Measurements from ENCODE around the gene KMO.
A peak's percentile ranks its signal among the peaks of the same experiment; 100 is the strongest.

The KMO gene

DNA sequence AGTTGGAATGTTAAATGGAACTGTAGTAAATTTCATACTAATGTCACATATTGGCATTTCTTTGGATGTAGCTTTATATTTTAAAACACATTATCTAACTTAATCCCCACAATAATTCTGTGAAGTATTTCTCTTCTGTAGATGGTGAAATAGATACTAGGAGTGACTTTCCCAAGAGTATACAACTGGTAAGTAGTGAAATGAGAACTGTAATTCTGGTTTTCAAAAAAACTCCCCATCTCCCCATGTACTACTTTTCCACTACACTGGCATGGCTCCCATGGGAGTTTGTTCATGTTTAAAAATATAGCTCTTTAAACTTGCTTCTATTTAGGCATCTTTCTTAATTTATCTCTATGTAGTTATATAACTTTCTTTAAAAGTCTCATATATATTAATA lies 97.8 kb downstream of the KMO start:
- DNase-seq (ENCODE audit: low spot score): no peak

DNA sequence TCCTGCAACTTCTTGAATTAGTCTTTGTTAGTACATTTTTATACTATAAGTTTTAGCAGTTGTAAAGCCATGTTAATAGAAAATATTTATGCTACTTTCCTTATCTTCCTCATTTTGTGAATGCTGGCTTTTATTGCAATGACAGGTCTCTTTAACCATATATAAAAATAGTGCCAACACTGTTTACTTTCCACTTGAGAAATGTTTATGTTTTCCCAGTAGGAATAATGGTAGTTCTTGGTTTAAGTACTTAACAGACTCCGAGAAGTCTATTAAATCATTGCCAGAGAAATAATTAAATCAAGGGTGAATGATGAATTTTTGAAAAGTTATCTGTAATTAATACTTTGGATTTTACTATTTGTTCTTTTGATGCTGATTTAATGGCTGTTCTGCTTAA lies 98.3 kb downstream of the KMO start:
- DNase-seq (ENCODE audit: low spot score): no peak

DNA sequence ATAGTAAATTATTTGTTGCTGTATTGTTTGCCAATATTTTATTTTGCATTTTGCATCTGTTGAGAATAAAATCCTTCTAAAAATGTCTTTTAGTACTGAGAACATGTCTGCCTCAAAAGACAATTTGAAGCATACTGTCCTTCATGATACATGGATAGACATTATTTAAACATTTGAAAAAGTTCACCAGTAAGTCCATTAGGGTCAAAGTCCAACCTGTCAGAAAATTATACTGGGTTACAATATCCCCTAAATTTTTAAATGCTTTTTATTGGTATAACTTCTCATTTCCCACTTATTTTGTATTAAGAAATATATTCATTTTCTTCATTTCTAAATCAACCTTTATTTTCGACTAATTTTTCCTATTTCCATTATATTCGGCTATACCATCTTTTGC lies 98.7 kb downstream of the KMO start:
- DNase-seq (ENCODE audit: low spot score): no peak

DNA sequence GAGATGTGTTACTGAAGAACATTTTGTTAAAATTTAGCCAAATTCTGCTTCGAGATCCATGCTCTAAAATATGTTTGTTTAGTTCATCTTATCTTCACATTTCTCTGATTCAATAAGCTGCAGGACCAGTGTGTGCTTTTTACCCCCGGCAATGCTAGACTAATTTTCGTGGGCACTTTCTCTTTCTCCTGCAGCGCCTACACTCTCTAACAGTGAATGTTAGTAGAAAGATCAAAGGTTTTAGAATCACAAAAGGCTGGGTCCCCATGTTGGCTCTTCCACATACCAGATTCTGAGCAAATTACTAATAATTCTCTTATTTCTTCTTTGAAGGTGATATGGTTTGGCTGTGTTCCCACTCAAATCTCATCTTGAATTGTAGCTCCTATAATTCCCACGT lies 99.5 kb downstream of the KMO start:
- no peak for DNase-seq (ENCODE audit: low spot score)

DNA sequence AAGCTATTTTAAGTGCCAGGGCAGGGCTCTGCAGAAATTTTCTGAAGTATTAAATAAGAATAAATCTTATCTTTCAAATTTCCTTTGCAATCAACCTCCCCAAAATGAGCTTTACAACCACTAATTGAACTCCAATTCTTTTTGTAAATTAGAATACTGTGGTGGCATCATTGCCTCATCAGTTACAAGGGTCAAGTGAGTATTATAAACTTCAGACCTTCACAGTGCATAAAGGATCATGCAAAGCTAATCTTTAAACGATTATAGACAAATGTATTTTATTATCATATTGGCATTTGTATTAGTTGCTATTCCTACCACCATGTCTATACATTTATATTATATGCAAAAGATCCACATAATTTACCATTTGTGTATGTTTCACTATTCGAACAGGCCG lies 100.8 kb downstream of the KMO start:
- no peak for DNase-seq (ENCODE audit: low spot score)

DNA sequence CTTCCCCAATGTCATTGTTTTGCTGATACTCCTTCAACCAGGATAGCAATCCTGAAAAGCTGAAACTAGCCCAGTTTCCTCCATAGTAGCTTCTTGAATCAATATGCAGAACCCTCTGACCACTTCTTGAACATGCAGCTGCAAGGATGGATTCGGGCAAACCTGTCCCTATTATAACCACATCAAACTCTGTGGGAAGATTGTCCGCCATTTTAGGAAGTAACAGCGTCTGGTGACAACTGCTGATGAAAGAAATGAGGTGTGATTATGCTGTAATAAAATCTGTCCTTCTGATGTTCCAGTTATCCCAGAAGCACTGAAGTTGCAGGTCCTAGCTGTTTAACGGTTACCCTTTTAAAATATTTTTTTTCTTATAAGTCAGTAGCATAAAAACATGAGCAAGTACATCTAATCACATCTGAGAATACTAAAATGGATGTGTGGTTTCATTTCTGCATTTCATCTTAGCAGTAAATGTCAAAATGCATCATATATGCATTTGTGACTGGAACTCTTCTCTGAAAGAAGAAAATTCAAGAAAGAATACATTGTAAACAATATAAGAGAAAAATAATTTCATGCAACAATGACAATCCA lies 103.5 kb downstream of the KMO start:
- DNase-seq (ENCODE audit: low spot score): no peak

DNA sequence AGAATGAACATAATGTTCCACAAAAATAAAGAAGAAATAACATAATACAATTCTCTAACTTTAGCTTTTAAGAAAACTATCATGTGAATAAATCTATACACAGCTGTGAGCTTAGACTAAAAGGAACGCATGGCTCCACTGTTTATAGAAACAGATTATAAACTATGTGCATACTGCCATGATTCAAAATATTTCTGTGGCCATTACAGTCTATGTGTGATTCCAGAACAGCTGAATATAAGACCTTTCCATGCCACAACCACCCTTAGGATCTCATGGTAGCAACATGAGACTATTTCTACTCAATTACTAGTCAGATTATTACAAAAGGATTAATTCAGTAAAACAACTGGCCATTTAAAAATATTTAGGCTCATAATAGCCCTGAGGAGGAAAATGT lies 104.1 kb downstream of the KMO start:
- DNase-seq (ENCODE audit: low spot score): no peak

DNA sequence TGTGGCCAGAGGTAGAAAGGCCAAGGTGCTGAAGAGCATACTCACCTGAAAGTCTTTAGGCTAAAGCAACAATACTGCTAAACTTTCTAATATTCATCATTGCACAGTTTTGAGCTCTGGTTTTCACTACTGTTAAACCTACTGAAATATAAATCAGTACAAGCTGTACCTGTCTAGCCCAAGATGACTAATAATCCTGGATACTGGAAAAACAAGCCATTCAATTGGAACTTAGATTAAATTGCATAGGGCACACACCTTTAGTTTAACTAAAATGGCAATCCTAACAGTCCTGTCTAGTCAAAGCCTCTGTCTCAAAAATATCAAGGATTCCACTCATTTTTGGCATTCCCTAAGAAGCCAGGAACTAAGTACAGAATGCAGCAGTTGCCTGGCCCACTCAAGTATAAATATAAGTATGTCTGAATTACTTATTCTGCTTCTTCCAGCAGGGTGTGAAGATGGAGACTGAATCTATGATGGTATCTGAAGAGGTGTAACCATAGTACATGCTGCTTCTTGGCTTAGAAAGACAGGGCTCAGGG lies 104.9 kb downstream of the KMO start:
- DNase-seq (ENCODE audit: low spot score): no peak

DNA sequence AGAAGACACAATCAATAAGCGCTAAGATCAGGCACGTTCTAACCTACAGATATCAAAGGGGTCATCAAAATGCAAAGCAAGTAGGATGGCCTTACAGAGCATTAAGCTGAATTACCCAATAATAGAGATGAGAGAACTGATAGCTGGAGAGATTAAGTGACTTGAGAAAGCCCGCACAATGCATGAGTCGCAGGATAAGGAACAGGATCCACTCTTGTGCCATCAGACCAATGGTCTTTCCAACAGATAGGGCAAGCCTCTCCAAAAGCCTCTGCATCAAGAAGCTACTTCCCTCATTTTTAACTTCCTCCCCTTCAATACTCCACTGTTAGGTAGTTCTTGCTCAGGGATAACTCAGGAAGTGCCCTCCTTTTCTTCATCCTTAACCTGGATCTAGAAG lies 105.4 kb downstream of the KMO start:
- no peak for DNase-seq (ENCODE audit: low spot score)

DNA sequence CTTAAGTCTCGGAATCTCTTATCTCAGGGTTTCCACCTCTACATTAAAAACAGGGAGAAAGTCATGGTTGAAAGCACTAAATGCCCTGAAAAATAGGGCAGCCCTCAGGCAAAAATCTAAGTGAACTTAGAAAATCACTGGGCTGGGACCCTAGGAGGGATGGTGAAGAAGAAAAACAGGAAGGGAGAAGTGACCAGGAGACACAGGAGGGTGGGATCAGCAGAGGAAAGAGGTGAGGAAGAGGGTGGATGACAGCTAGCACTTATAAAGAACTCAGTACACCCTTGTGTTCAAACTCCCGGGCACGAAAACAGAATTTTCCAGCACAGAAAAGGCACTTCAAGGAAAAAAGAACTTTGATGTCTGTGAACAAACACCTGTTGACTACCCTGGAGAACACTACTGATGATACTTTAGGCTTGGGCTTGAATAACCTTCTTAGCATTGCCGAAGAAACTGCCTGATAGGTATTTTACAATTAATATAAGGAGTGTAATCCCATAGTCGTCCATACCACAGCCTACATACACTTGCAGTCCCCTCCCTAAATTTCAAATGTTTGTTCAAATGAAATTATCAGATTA lies 106.0 kb downstream of the KMO start:
- DNase-seq (ENCODE audit: low spot score): no peak

DNA sequence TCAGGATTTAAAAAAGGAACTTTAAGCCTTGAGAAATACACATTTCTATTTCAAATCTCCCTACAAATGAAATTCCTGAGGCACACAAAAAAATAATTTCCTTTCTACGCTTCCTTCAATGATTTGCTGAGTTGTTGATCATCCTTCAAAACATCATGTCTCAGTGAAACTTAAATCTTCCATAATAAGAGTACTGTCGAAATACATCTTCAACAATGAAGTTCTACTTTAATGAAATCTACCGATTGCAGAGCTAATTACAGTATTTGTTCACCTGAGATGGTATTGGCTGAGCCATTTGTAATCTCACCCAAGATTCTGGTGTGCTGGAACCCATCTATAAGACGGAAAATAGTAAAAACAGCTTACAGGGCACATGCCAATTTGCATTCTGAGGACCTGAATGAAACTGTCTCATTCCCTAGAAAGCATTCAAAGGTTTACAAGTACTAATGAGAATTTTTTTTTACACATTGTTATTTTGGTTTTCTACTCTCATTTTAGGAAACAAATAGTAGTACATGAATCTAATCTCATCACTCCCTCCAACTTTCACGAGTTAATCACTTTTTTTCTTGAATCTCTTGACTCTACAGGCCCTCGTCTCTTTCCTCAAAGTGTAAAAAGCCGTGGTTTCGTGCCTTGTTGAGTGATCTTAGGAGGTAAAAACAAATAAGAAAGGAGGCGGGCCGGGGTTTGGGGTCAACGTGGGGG lies 106.9 kb downstream of the KMO start:
- no peak for DNase-seq (ENCODE audit: low spot score)

DNA sequence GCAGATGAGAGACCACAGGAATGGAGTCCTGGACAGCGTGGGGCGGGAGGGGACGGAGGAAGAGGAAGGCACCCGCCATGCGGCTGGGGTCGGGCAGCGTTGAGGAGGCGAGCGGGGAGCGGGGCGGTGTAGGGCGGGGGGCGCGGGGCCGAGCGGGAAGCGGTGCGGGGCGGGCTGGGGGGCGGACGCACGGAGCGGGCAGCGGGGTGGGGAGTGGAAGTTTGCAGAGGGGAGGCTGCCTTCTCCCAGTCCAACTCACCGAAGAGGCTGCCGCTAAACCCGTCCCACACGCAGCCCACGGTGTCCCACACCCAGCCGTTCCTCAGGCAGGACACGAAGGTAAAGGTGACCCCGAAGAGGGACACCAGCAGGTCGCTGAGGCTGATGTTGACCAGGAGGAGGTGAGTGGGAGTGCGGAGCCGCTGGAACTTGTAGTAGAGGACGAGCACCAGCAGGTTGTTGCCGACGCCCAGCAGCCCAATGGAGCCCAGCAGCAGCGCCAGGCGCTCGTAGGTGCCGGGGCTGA lies 107.5 kb downstream of the KMO start:
- DNase-seq (ENCODE audit: low spot score): peak; percentile 52

DNA sequence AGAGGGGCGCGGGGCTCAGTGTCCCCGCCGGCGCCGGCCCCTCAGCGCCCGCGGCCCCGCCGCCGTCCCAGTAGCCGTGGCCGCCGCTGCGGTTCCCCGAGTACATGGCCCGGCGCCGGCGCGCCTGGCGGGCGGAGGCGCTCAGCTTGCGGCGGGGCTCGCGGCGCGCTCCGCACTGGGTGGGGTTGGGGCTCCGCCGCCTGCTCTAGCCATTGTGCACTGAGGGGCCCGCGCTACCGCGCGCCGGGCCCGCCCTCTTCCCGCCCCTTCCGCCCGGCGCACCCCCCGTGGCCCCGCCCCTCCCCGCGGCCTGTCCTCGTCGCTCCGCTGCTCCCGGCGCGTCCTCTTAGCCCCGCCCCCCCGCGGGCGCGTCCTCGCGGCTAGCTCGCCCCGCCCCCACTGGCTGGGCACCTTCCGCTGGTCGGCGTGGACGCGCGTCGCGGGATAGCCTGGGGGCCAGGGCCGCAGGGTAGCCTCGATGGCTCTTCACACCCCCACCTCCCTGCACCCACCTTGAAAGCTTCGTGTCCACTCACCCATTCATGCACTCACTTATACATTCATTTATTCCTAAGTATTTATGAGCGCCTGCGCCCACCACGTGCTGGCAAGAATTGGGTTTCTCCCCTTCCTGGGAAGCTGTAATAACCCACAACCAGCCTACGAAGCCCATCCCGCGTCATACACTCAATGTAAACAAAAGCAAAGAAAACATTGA lies 108.1 kb downstream of the KMO start, which contains the start of the genes CHML and OPN3:
CHML (minus strand) TSS at position 221 of the 718 bp plus-strand sequence. CDS start 4,603 bp downstream, outside the sequence.
OPN3 (minus strand) TSS at position 221 of the 718 bp plus-strand sequence; CDS start at position 106, 115 bp downstream.
- peak; percentile 83 for DNase-seq (ENCODE audit: low spot score)

DNA sequence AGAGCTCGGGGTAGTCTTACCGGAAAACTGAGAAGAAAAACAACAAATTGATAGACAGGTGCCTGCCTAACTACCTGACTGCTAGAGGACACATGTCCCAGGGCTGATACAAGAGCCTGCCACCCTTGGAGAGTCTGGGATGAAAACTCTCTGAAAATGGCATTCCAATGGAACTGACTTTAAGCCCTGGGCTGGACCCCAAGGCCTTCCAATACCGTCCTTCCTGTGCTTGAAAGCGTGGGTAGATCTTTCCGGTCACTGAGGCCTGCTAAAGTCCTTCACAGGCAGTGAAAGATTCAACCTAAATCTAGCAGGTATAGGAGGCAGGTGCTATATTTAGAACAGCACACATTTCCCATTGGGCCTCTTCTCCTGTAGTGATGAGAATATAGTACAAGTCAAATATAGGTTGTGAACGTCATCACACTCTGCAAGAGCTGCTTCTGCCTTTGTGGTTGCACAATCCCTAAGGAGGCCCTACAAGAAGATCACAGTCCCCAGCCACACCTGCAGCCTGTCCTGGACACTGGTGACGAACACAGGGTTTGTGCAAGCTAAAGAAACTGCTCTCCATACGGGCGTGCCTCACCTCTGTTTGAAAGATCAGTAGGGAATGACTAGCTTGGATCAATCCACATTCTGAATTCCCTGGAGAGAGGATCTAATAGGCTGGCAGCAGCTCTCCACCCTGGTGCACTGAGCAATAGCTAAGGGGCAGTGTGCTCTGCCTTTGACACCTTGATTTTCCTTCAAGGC lies 108.9 kb downstream of the KMO start:
- DNase-seq (ENCODE audit: low spot score): peak; percentile 20

DNA sequence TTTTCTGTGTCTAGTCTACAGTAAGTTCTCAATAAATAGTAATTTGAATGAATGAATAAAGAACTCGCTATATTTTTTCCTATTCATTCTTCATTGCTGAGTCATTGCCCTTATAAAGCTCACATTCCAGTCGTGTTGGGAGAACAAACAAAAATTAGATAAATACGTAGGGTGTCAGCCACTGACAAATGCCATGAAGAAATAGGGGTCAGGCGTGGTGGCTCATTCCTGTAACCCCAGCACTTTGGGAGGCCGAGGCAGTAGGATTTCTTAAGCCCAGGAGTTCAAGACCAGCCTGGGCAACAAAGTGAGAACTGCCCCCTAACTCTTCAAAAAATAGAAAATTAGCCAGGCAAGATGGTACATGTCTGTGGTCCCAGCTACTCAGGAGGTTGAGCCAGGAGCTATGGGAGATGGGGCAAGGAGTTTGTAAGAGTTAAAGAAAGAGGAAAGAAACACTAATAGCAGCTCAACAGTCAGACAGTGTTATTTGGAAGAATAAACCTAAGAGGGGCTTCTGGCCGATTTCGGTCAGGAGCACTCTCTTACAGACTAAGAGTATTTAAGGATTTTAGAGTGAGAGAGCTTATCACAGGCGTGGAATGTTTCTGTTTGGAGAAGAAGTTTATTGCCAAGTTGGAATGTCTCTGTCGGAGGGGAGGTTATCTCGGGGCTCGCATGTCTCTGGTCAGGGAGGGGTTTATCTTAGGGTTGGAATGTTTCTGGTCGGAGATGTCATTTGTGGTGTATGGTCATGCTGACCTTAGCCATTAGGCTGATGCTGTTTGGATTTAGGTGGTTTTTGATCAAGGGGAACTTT lies 109.8 kb downstream of the KMO start:
- peak; percentile 32 for DNase-seq (ENCODE audit: low spot score)

DNA sequence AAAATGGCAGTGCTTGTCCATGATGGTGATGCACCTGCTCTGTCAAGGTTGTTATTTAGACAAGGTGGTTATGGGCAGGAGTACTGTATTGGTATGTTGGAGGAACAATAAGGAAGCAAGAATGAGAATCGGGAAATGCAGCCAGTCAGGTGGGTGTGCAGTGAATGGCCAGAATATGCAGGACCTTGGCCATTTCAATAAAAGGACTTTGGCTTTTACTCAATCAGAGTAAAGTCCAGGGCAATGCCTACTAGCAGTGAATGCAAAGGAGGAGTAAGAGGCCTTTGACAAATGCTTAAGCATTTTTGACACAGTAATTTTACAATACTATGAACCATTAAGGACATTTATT lies 110.4 kb downstream of the KMO start:
- DNase-seq (ENCODE audit: low spot score): no peak

DNA sequence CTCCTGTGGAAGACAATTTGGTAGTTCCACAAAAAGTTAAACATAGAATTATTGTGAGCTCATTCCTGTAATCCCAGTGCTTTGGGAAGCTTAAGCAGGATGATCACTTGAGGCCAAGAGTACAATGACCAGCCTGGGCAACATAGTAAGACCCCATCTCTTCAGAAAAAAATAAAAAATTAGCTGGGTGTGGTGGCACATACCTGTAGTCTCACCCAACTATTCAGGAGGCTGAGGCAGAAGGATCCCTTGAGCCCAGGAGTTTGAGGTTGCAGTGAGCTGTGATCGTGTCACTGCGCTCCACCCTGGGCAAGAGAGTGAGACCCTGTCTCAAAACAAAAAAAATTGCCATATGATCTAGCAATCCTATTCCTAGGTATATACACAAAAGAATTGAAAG lies 112.1 kb downstream of the KMO start:
- no peak for DNase-seq (ENCODE audit: low spot score)

DNA sequence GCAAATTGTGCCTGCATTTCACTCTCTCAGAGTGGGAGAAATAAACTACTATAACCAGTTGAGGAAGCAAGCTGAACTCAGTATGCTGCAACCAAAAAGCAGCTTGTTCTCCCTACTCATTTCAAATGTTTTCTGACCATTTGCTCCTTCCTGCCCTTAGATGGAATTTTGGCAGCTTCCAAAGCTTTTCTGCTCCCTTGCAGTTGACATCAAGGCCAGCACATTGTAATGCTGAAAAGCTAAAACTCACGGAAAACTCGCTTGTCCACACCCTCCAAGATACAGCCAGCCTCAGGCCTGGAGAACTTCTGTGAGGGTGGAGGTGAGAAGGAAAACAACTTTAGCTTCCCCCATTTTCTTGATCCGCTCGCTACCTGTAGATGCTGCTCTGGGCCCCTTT lies 113.0 kb downstream of the KMO start:
- DNase-seq (ENCODE audit: low spot score): no peak
